H1 (cell line): Measurements from ENCODE around the gene C20orf141.

Experiments used
- ATF2 ChIP-seq: IDR thresholded peaks from 2 replicates; pipeline ENCODE4 v1.6.1; 2012; ENCODE audit warnings: low read length, inconsistent platforms
- CHD1 ChIP-seq: IDR thresholded peaks from 2 replicates; pipeline ENCODE4 v1.6.1; 2012; ENCODE audit warnings: low read depth, low read length, improper control_type of control experiment
- EZH2 ChIP-seq: fragments of 200-600 bp; sonication (generic); IDR thresholded peaks from 2 replicates; pipeline ENCODE4 v1.7.1; 2012; ENCODE audit warnings: low read depth, mild to moderate bottlenecking, moderate library complexity, low read length, inconsistent platforms; ENCODE audit not compliant: severe bottlenecking
- GTF2F1 ChIP-seq: IDR thresholded peaks from 2 replicates; pipeline ENCODE4 v1.6.1; 2012; ENCODE audit warnings: low read depth, low read length, improper control_type of control experiment, borderline replicate concordance
- HDAC6 ChIP-seq: IDR thresholded peaks from one replicate; pipeline ENCODE4 v1.7.1; 2012; ENCODE audit warnings: low read depth, mild to moderate bottlenecking, inconsistent platforms, low read length, moderate library complexity
- JUN ChIP-seq: IDR thresholded peaks from 2 replicates; pipeline ENCODE4 v1.6.1; 2011; ENCODE audit warnings: low read depth, mild to moderate bottlenecking, improper control_type of control experiment, low read length
- POLR2A ChIP-seq, 2 experiments: IDR thresholded peaks; 1 replicate in 1 of 2; 2 replicates in 1 of 2; pipeline ENCODE4 v1.6.1; 2011; ENCODE audit warnings: low read depth in 2 of 2, low read length in 2 of 2, mild to moderate bottlenecking in 2 of 2; ENCODE audit errors: control extremely low read depth in 1 of 2
- POLR2AphosphoS5 ChIP-seq: IDR thresholded peaks from 2 replicates; pipeline ENCODE4 v1.6.1; 2011; ENCODE audit warnings: low read depth, low read length
- SAP30 ChIP-seq: fragments of 300-600 bp; sonication (generic); IDR thresholded peaks from 2 replicates; pipeline ENCODE4 v1.7.1; 2012; ENCODE audit warnings: low read length, moderate library complexity, mild to moderate bottlenecking, inconsistent platforms; ENCODE audit not compliant: insufficient read depth, insufficient replicate concordance
- SP1 ChIP-seq: IDR thresholded peaks from 2 replicates; pipeline ENCODE4 v1.6.1; 2011; ENCODE audit warnings: low read depth, low read length
- USF2 ChIP-seq: IDR thresholded peaks from 2 replicates; pipeline ENCODE4 v1.6.1; 2011; ENCODE audit warnings: low read length, improper control_type of control experiment
- TF ChIP-seq, protein P1 (sequence below), 3 experiments: IDR thresholded peaks; 1 replicate in 2 of 3; 2 replicates in 1 of 3; pipeline versions ENCODE4 v1.5.1 to v1.6.1; 2011; ENCODE audit warnings: low read length in 3 of 3, mild to moderate bottlenecking in 3 of 3, inconsistent platforms in 2 of 3, low read depth in 1 of 3, moderate library complexity in 1 of 3; ENCODE audit not compliant: insufficient read depth in 1 of 3; ENCODE audit errors: control extremely low read depth in 1 of 3

DNA sequence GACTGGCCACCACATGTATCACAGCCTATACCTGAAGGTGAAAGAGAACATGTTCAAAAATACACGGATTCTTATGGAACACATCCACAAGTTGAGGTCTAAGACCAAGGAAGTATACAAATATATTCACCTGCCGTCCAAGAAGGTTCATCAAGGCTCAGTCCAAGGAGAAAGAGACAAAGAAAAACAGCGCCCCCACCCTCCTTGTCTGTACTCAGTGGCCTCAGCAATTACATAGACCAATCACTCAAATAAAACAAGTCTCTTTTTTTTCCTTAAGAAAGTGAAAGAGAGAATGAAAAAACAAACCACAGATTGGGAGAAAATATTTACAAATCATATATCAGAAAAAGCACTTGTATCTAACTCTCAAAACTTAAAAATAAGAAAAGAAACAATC is 33.8 kb upstream of the C20orf141 start:
- no peak for TF ChIP-seq HDAC6
- TF ChIP-seq POLR2A (IDR thresholded peaks at IDR 0.05; ENCODE audit: control extremely low read depth in 1 of 2, low read depth in 2 of 2, low read length in 2 of 2): no peak
- no peak for TF ChIP-seq SP1
- TF ChIP-seq JUN: no peak
- TF ChIP-seq USF2: no peak
- TF ChIP-seq, protein P1, sequence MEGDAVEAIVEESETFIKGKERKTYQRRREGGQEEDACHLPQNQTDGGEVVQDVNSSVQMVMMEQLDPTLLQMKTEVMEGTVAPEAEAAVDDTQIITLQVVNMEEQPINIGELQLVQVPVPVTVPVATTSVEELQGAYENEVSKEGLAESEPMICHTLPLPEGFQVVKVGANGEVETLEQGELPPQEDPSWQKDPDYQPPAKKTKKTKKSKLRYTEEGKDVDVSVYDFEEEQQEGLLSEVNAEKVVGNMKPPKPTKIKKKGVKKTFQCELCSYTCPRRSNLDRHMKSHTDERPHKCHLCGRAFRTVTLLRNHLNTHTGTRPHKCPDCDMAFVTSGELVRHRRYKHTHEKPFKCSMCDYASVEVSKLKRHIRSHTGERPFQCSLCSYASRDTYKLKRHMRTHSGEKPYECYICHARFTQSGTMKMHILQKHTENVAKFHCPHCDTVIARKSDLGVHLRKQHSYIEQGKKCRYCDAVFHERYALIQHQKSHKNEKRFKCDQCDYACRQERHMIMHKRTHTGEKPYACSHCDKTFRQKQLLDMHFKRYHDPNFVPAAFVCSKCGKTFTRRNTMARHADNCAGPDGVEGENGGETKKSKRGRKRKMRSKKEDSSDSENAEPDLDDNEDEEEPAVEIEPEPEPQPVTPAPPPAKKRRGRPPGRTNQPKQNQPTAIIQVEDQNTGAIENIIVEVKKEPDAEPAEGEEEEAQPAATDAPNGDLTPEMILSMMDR (IDR thresholded peaks at IDR 0.05; ENCODE audit: control extremely low read depth in 1 of 3, insufficient read depth in 1 of 3, low read depth in 1 of 3, low read length in 3 of 3): no peak
- TF ChIP-seq SAP30: no peak
- TF ChIP-seq GTF2F1: no peak
- no peak for TF ChIP-seq CHD1
- TF ChIP-seq EZH2: no peak
- TF ChIP-seq ATF2: no peak
- no peak for TF ChIP-seq POLR2AphosphoS5
